Measurements from ENCODE around the gene PIP5KL1. TPM values are rescaled to one million over a fixed set of nuclear protein-coding genes. Genes with fewer than 3 reads are reported as not detected.

PIP5KL1 gene
- total RNA-seq, 1 experiment from 2014 or later: 16.8 TPM

DNA sequence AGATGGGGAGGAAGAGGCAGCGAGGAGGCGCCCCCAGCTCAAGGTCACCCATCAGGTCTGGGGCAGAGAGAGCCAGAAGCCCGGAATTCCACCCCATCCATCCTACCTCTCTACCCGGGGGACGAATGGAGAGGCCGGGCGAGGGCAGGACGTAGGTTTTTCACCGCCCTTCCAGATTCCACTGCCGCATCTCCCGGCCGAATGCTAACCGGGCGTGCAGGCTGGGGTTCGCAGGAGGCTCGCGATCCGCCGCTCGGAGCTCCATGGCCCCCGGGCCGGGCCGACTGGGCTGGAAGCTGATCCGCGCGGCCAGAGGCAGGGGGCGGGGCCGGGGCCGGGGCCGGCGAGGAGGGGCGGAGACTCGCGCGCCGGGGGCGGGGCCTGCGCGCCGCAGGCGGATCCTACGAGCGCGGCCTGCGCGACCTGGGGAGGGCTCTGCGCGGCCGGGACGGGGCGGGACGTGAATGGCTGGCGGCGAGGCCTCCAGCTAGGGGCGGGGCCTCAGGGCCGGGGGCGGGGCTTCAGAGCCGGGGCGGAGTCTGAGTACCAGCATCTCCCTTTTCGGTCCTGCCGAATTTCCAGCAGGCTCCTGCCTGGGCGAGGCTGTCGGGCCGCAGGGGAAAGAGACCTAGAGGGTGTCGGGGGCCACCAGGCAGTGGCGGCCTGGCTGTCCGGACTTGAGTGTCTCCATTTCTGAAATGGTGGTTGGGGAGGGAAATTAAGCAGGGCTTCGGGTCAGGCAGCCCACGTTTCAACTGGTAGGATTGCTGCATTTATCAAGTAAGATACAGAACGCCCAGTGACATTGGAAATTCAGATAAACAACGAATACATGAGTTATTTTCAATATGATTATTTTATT is 13.6 kb downstream of the PIP5KL1 start, which contains the start of gene ST6GALNAC4 (continued):
- TF ChIP-seq, protein P1, sequence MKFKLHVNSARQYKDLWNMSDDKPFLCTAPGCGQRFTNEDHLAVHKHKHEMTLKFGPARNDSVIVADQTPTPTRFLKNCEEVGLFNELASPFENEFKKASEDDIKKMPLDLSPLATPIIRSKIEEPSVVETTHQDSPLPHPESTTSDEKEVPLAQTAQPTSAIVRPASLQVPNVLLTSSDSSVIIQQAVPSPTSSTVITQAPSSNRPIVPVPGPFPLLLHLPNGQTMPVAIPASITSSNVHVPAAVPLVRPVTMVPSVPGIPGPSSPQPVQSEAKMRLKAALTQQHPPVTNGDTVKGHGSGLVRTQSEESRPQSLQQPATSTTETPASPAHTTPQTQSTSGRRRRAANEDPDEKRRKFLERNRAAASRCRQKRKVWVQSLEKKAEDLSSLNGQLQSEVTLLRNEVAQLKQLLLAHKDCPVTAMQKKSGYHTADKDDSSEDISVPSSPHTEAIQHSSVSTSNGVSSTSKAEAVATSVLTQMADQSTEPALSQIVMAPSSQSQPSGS (CRISPR knock-in tag; IDR thresholded peaks at IDR 0.05; ENCODE audit: borderline replicate concordance, low read depth): no peak

DNA sequence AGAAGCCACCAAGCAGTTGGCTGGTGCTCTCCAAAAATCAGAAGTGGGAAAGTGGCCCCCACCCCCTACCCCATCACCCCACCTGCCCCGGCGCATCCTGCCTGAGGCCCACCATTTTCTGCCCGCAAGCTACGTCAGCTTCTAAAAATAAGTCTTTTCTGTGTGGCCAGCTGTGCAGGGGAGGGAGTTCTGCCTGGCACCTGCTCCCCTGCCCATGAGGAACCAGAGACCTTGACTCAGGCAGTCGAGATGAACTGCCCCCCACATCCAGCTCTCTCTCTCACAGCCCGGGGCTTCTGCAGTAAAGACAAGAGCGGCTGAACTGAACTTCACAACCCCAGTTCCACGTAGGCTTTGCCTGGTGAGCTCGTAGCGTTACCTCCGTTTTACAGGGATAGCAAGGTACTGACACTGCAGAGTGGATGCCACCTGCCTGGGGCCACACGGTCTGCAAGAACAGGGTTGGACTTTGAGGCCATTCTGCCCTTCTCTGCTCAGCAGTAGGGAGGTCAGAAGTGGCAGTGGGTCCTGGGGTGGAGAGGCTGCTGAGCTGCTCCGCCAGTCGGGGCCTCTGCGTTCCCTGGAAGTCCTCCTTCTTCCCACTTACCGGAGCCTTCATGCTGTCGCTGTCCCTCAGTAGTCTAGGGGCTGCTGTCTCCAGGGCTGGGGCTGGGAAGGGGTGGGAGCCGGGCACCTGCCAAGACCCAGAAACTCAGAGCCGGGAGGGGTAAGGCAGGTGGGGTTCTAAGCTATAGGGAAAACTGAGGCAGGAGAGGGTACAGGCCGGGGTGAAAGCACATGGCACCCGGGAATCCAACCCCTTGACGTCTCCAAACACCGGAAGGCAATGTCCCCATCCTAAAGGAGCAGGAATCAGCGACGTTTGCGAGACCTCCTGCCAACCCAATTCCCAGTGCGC is 14.5 kb downstream of the PIP5KL1 start:
- Mint-ChIP-seq H3K27ac (no peak overlapping the region), H3K27me3 (ENCODE audit: low read depth) (peaks cover 3% of the 10 kb centered on the region; the same call in 1 of the 2 replicates), H3K4me1 (peaks cover 19% of the 10 kb centered on the region), H3K36me3 (peaks cover 3% of the 10 kb centered on the region; the same call in 1 of the 2 replicates), H3K9me3 (no peaks in the 10 kb centered on the region), H3K4me3 (peak overlapping the region; percentile 74)
- POLR2A ChIA-PET: interaction anchor here (0.6 to 2.1 kb wide), 8 partner anchors 16 to 759 kb away, joined by 3 to 8 read pairs (median 3); partner anchors contain the start of gene ST6GALNAC6
- no peak for DNase-seq (ENCODE audit: low spot score)
- TF ChIP-seq, protein P2, sequence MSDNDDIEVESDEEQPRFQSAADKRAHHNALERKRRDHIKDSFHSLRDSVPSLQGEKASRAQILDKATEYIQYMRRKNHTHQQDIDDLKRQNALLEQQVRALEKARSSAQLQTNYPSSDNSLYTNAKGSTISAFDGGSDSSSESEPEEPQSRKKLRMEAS (CRISPR knock-in tag; IDR thresholded peaks at IDR 0.05): peak; percentile 52; the same call in 1 of the 2 replicates
- peak; percentile 22; the same call in 1 of the 2 replicates for TF ChIP-seq NFE2L1 (CRISPR knock-in tag; IDR thresholded peaks at IDR 0.05)
- no peak for TF ChIP-seq NFATC4 (CRISPR knock-in tag; IDR thresholded peaks at IDR 0.05)
- no peak for TF ChIP-seq FOXJ3 (CRISPR knock-in tag; IDR thresholded peaks at IDR 0.05; ENCODE audit: borderline replicate concordance)
- CTCF ChIA-PET: interaction anchor here (0.6 to 2.4 kb wide), 23 partner anchors 10 to 696 kb away, joined by 3 to 20 read pairs (median 7); partner anchors contain the start of genes FPGS, PIP5KL1, SH2D3C and ST6GALNAC6
- no peak for ATAC-seq

DNA sequence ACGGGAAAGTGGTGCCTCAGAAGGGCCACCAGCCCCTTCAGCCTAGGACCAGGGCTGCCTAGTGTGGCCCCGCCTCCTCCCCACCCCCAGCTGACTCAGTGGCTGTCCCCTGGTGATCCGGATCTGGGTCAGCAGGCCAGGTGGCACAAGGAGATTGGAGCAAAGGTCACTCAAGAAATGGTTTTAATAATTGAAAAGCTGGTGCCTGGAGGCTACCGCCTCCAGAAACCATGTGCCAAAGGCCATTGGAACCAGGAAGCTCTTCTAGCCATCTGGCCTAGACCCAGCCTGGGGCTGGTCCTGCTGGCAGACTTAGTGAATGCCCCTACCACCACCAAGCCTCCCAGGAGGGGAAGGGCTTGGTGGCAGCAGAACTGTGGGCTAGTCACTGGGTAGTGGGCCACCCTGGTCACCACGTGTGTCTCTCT is 15.2 kb downstream of the PIP5KL1 start:
- peaks cover 6% of the 10 kb centered on the region; the same call in 1 of the 2 replicates for H3K36me3 Mint-ChIP-seq
- no peak for ATAC-seq
- H3K4me3 Mint-ChIP-seq: no peak overlapping the region
- H3K9me3 Mint-ChIP-seq: no peaks in the 10 kb centered on the region
- no peaks in the 10 kb centered on the region; the same call in 1 of the 2 replicates for H3K27me3 Mint-ChIP-seq (ENCODE audit: low read depth)
- no peak for DNase-seq (ENCODE audit: low spot score)
- ChIA-PET POLR2A (interaction anchor here (2.1 kb wide), 1 partner anchor 18 kb away, joined by 8 read pairs; no protein-coding TSS in a partner anchor), CTCF (interaction anchor here (0.9 to 2.4 kb wide), 5 partner anchors 27 to 180 kb away, joined by 3 to 20 read pairs (median 14); partner anchors contain the start of gene TOR2A)
- no peak for TF ChIP-seq ZNF317 (CRISPR knock-in tag; IDR thresholded peaks at IDR 0.05; ENCODE audit: borderline replicate concordance, low read depth)
- TF ChIP-seq, protein P3, sequence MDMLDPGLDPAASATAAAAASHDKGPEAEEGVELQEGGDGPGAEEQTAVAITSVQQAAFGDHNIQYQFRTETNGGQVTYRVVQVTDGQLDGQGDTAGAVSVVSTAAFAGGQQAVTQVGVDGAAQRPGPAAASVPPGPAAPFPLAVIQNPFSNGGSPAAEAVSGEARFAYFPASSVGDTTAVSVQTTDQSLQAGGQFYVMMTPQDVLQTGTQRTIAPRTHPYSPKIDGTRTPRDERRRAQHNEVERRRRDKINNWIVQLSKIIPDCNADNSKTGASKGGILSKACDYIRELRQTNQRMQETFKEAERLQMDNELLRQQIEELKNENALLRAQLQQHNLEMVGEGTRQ (CRISPR knock-in tag; IDR thresholded peaks at IDR 0.05): no peak
- peaks cover 19% of the 10 kb centered on the region for H3K4me1 Mint-ChIP-seq
- H3K27ac Mint-ChIP-seq: no peak overlapping the region

DNA sequence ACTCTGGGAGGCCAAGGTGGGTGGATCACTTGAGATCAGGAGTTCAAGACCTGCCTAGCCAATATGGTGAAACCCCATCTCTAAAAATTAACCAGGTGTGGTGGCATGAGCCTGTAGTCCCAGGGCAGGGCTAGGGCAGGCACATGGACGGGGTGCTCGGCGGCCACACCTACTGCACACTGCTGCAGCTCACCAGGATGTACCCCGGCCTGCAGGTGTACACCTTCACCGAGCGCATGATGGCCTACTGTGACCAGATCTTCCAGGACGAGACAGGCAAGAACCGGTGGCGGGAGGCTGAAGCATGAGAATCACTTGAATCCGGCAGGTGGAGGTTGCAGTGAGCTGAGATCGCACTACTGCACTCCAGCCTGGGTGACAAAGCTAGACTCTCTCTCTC is 16.9 kb downstream of the PIP5KL1 start:
- Mint-ChIP-seq H3K27ac (no peak overlapping the region), H3K4me1 (peaks cover 19% of the 10 kb centered on the region), H3K36me3 (peaks cover 6% of the 10 kb centered on the region; the same call in 1 of the 2 replicates), H3K4me3 (no peak overlapping the region), H3K9me3 (no peaks in the 10 kb centered on the region), H3K27me3 (ENCODE audit: low read depth) (no peaks in the 10 kb centered on the region; the same call in 1 of the 2 replicates)
- POLR2A ChIA-PET: no interaction called here
- CTCF ChIA-PET: no interaction called here
- ATAC-seq: no peak
- no peak for DNase-seq (ENCODE audit: low spot score)
- TF ChIP-seq, protein P4, sequence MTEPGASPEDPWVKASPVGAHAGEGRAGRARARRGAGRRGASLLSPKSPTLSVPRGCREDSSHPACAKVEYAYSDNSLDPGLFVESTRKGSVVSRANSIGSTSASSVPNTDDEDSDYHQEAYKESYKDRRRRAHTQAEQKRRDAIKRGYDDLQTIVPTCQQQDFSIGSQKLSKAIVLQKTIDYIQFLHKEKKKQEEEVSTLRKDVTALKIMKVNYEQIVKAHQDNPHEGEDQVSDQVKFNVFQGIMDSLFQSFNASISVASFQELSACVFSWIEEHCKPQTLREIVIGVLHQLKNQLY (CRISPR knock-in tag; IDR thresholded peaks at IDR 0.05): no peak
- TF ChIP-seq FOXJ3 (CRISPR knock-in tag; IDR thresholded peaks at IDR 0.05; ENCODE audit: borderline replicate concordance) (no peak), ZNF396 (CRISPR knock-in tag; IDR thresholded peaks at IDR 0.05; ENCODE audit: borderline replicate concordance) (no peak), CREB1 (CRISPR knock-in tag; IDR thresholded peaks at IDR 0.05) (no peak), FOXK1 (CRISPR knock-in tag; IDR thresholded peaks at IDR 0.05) (no peak), MXD4 (CRISPR knock-in tag; IDR thresholded peaks at IDR 0.05; ENCODE audit: borderline replicate concordance) (no peak), JUN (CRISPR knock-in tag; IDR thresholded peaks at IDR 0.05) (no peak)
- TF ChIP-seq, protein P5, sequence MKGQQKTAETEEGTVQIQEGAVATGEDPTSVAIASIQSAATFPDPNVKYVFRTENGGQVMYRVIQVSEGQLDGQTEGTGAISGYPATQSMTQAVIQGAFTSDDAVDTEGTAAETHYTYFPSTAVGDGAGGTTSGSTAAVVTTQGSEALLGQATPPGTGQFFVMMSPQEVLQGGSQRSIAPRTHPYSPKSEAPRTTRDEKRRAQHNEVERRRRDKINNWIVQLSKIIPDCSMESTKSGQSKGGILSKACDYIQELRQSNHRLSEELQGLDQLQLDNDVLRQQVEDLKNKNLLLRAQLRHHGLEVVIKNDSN (CRISPR knock-in tag; IDR thresholded peaks at IDR 0.05): no peak
- TF ChIP-seq, protein P6, sequence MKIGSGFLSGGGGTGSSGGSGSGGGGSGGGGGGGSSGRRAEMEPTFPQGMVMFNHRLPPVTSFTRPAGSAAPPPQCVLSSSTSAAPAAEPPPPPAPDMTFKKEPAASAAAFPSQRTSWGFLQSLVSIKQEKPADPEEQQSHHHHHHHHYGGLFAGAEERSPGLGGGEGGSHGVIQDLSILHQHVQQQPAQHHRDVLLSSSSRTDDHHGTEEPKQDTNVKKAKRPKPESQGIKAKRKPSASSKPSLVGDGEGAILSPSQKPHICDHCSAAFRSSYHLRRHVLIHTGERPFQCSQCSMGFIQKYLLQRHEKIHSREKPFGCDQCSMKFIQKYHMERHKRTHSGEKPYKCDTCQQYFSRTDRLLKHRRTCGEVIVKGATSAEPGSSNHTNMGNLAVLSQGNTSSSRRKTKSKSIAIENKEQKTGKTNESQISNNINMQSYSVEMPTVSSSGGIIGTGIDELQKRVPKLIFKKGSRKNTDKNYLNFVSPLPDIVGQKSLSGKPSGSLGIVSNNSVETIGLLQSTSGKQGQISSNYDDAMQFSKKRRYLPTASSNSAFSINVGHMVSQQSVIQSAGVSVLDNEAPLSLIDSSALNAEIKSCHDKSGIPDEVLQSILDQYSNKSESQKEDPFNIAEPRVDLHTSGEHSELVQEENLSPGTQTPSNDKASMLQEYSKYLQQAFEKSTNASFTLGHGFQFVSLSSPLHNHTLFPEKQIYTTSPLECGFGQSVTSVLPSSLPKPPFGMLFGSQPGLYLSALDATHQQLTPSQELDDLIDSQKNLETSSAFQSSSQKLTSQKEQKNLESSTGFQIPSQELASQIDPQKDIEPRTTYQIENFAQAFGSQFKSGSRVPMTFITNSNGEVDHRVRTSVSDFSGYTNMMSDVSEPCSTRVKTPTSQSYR (CRISPR knock-in tag; IDR thresholded peaks at IDR 0.05): no peak
- TF ChIP-seq, protein P7, sequence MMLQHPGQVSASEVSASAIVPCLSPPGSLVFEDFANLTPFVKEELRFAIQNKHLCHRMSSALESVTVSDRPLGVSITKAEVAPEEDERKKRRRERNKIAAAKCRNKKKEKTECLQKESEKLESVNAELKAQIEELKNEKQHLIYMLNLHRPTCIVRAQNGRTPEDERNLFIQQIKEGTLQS (CRISPR knock-in tag; conservative IDR thresholded peaks at IDR 0.05): no peak
- TF ChIP-seq, protein P8, sequence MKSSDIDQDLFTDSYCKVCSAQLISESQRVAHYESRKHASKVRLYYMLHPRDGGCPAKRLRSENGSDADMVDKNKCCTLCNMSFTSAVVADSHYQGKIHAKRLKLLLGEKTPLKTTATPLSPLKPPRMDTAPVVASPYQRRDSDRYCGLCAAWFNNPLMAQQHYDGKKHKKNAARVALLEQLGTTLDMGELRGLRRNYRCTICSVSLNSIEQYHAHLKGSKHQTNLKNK (CRISPR knock-in tag; IDR thresholded peaks at IDR 0.05): no peak
